Transverse colon (tissue), 4 donors: Measurements from ENCODE around the gene OR2V2. TPM values are rescaled to one million over a fixed set of nuclear protein-coding genes. Genes with fewer than 3 reads are reported as not detected.

ENCODE experiments used
- DNase-seq: peaks from one replicate; pipeline ENCODE4 v3.0.0-alpha.2; 2019
- H3K27ac ChIP-seq, 4 donors: fragments of 200-600 bp; sonication (generic); 2 replicates each; pipeline ENCODE4 v1.5.1; 2016 to 2018; ENCODE audit warnings: inconsistent platforms in 4 of 4
- H3K27me3 ChIP-seq: fragments of 200-600 bp; sonication (generic); 2 replicates; pipeline ENCODE4 v1.5.1; 2017; ENCODE audit warnings: inconsistent platforms
- H3K36me3 ChIP-seq, 4 donors: fragments of 200-600 bp; sonication (generic); 2 replicates each; pipeline ENCODE4 v1.5.1; 2017 to 2019; ENCODE audit warnings: inconsistent platforms in 4 of 4
- H3K4me1 ChIP-seq, 4 donors: fragments of 200-600 bp; sonication (generic); 2 replicates each; pipeline ENCODE4 v1.5.1; 2017 to 2020; ENCODE audit warnings: inconsistent platforms in 4 of 4
- H3K4me3 ChIP-seq, 4 donors: fragments of 200-600 bp; sonication (generic); 1 replicate in 1 of 4; 2 replicates in 3 of 4; pipeline versions ENCODE4 v1.5.1 to v1.6.1; 2017 to 2019; ENCODE audit warnings: inconsistent platforms in 4 of 4
- H3K9me3 ChIP-seq, 2 donors: fragments of 200-600 bp; sonication (generic); 2 replicates each; pipeline ENCODE4 v1.5.1; 2017 to 2019; ENCODE audit warnings: inconsistent platforms in 2 of 2
- EP300 ChIP-seq: sonication (generic); formaldehyde crosslinking; IDR thresholded peaks from one replicate; pipeline ENCODE4 v1.6.1; 2017; ENCODE audit warnings: antibody characterized with exemption, low read depth
- POLR2A ChIP-seq: fragments of 450-650 bp; IDR thresholded peaks from one replicate; pipeline ENCODE4 v1.6.1; 2016; ENCODE audit warnings: antibody characterized with exemption, mild to moderate bottlenecking, moderate library complexity
- POLR2AphosphoS5 ChIP-seq, 3 donors: sonication (generic); formaldehyde crosslinking; IDR thresholded peaks; one replicate each; pipeline ENCODE4 v1.6.1; 2016; ENCODE audit warnings: antibody characterized with exemption in 3 of 3
- WGBS, 2 donors: methylation state at CpG; one replicate each; pipeline ENCODE4 v1.1.5; 2018; ENCODE audit warnings: low coverage in 1 of 2; 5-methylcytosine and 5-hydroxymethylcytosine counted together
- in situ Hi-C, 4 donors: fragments of 200-750 bp; cut with MboI; loops; one replicate each; pipeline versions ENCODE4 v1.15.0 to v1.15.1; 2017; ENCODE audit warnings: low sequenced_read_pairs in 3 of 4, low pct_ligation_motif_present in 1 of 4, low pct_unique_long_range_greater_than_20kb in 1 of 4
- intact Hi-C: fragments of 100-400 bp; cut with DNase I; formaldehyde crosslinking; loops from one replicate; pipeline ENCODE4 v1.15.1; 2023; ENCODE audit warnings: low total_unique reads
- total RNA-seq, 4 donors: library from RNA; depleted of rRNA; stranded (reverse); fragments of >200 nt; gene quantifications; one replicate each; pipeline ENCODE4 v1.1.0, GENCODE V29; 2016
- TF ChIP-seq, protein P1 (sequence below), 5 experiments: fragments of 200-600 bp in 3 of 5; fragments of 450-650 bp in 2 of 5; sonication (generic) in 3 of 5; IDR thresholded peaks; 1 replicate in 2 of 5; 2 replicates in 3 of 5; pipeline ENCODE4 v1.5.1; 2016 to 2017; ENCODE audit warnings: antibody characterized with exemption in 5 of 5, inconsistent platforms in 3 of 5, mild to moderate bottlenecking in 2 of 5, moderate library complexity in 1 of 5

The OR2V2 gene
- total RNA-seq, 4 donors from 2014 or later, result not detected

- Histone ChIP-seq H3K4me1 (peaks cover 0 to 20% (median 12%) of the 10 kb centered on the region in 4 donors), H3K9me3 (no peaks in the 10 kb centered on the region), H3K27ac (no peak overlapping the region), H3K4me3 (no peak overlapping the region), H3K27me3 (peaks cover 100% of the 10 kb centered on the region), H3K36me3 (no peaks in the 10 kb centered on the region)
- intact Hi-C loops, result no loop called here
- WGBS, 2 donors, result 19 to 23% methylated on average over 10 to 33 of the region's 33 CpGs
- in situ Hi-C loops, result no loop called here
- no peak for DNase-seq
- TF ChIP-seq POLR2A (no peak), POLR2AphosphoS5 (IDR thresholded peaks at IDR 0.05) (no peak), EP300 (no peak)
- TF ChIP-seq, protein P1, sequence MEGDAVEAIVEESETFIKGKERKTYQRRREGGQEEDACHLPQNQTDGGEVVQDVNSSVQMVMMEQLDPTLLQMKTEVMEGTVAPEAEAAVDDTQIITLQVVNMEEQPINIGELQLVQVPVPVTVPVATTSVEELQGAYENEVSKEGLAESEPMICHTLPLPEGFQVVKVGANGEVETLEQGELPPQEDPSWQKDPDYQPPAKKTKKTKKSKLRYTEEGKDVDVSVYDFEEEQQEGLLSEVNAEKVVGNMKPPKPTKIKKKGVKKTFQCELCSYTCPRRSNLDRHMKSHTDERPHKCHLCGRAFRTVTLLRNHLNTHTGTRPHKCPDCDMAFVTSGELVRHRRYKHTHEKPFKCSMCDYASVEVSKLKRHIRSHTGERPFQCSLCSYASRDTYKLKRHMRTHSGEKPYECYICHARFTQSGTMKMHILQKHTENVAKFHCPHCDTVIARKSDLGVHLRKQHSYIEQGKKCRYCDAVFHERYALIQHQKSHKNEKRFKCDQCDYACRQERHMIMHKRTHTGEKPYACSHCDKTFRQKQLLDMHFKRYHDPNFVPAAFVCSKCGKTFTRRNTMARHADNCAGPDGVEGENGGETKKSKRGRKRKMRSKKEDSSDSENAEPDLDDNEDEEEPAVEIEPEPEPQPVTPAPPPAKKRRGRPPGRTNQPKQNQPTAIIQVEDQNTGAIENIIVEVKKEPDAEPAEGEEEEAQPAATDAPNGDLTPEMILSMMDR (IDR thresholded peaks at IDR 0.05), result no peak
Measured at GRCh38 chr5:181170237-181170825, 22.9 kb downstream of the OR2V2 start.

DNA sequence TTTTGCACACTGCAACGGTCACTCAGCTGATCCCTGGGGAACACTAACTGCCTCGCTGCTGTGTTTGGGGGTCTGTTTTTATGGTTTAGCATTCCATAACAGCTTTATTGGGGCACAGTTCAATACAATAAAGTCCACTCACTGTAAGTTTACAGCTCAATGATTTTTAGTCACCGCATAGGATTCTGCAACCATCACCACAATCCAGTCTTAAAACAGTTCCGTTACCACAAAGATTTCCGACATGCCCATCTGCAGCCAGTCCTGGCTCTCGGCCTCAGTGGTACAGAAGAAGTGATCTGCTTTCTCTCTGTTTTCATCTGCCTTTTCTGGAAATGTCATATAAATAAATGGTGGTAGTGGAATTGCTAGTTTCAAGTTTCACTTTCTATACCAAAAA is 23.6 kb downstream of the OR2V2 start:
- intact Hi-C loops (no loop called here), in situ Hi-C loops (no loop called here)
- 27 to 42% methylated on average over 5 to 6 of the region's 6 CpGs for WGBS, 2 donors
- no peak overlapping the region for H3K27ac ChIP-seq
- no peaks in the 10 kb centered on the region for H3K36me3 ChIP-seq
- DNase-seq, result no peak
- TF ChIP-seq, protein P1 (IDR thresholded peaks at IDR 0.05), result no peak
- TF ChIP-seq POLR2A (no peak), POLR2AphosphoS5 (IDR thresholded peaks at IDR 0.05) (no peak), EP300 (no peak)
- H3K9me3 ChIP-seq, result no peaks in the 10 kb centered on the region
- no peak overlapping the region for H3K4me3 ChIP-seq
- H3K4me1 ChIP-seq, result peaks cover 0 to 20% (median 12%) of the 10 kb centered on the region in 4 donors
- peaks cover 100% of the 10 kb centered on the region for H3K27me3 ChIP-seq

GRCh38 chr5:181171782-181172181 is 24.4 kb downstream of the OR2V2 start:
- H3K36me3 ChIP-seq, result no peaks in the 10 kb centered on the region
- intact Hi-C loops, result no loop called here
- no peak for DNase-seq
- in situ Hi-C loops, result no loop called here
- peaks cover 93% of the 10 kb centered on the region for H3K27me3 ChIP-seq
- H3K4me1 ChIP-seq, result peaks cover 0 to 20% (median 12%) of the 10 kb centered on the region in 4 donors
- TF ChIP-seq POLR2AphosphoS5 (IDR thresholded peaks at IDR 0.05) (no peak), POLR2A (no peak), EP300 (no peak)
- TF ChIP-seq, protein P1 (IDR thresholded peaks at IDR 0.05), result no peak
- H3K4me3 ChIP-seq, result no peak overlapping the region
- H3K9me3 ChIP-seq, result no peaks in the 10 kb centered on the region
- 28 to 41% methylated on average over 2 to 3 of the region's 3 CpGs for WGBS, 2 donors
- H3K27ac ChIP-seq, result no peak overlapping the region

DNA sequence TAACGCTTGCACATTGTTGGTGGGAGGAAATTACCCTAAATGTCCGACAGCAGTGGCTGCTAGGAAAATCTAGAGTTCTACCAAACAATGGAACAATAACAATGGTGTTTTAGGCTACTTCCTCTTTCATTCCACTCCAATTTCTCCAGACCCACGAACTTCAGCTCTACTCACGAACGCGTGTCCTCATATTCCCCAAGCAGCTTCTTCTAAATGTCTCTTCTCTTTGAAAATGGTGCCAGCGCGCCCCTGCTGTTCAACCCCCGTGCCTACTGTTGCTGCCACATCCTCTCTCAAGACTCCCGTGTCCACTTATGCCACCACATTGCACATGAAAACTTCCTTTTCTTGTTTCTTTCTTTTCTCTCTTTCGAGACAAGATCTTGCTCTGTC is 25.6 kb downstream of the OR2V2 start:
- TF ChIP-seq, protein P1 (IDR thresholded peaks at IDR 0.05), result peak in 2 of 5 experiments; percentile 13 to 16
- TF ChIP-seq EP300, result no peak
- intact Hi-C loops, result no loop called here

More for the DNA sequence above, 25.6 kb downstream of the OR2V2 start:
- no peak overlapping the region for H3K4me3 ChIP-seq
- DNase-seq, result no peak
- no peak overlapping the region for H3K27ac ChIP-seq
- peaks cover 89% of the 10 kb centered on the region for H3K27me3 ChIP-seq
- in situ Hi-C loops, result no loop called here
- no peaks in the 10 kb centered on the region for H3K36me3 ChIP-seq
- peaks cover 0 to 20% (median 12%) of the 10 kb centered on the region in 4 donors for H3K4me1 ChIP-seq
- H3K9me3 ChIP-seq, result no peaks in the 10 kb centered on the region
- WGBS, 2 donors, result 13% methylated on average over 11 of the region's 11 CpGs
